ENCODE measurements around the gene DCC. TPM values are rescaled to one million over a fixed set of nuclear protein-coding genes. Genes with fewer than 3 reads are reported as not detected.

Gene DCC
- total RNA-seq, 2 donors from 2014 or later, result 0.18 to 0.34 TPM

GRCh38 chr18:52715991-52716390, 376.0 kb downstream of the DCC start:
- intact Hi-C loops (cut with DNase I, micrococcal nuclease), result loop anchor here in 1 of 2 donors (10.0 kb wide), 1 partner anchor 189 kb away; no protein-coding TSS in a partner anchor
- DNase-seq, result no peak
- no peak for ATAC-seq

GRCh38 chr18:52716973-52717372, 377.0 kb downstream of the DCC start:
- DNase-seq, result peak; percentile 45 to 70
- ATAC-seq, result peak; percentile 98
- intact Hi-C loops (cut with DNase I, micrococcal nuclease), result loop anchor here in 1 of 2 donors (10.0 kb wide), 1 partner anchor 188 kb away; no protein-coding TSS in a partner anchor

- DNase-seq (no peak), ATAC-seq (no peak)
- intact Hi-C loops (cut with DNase I, micrococcal nuclease), result no loop called here
These were observed 382.9 kb downstream of the DCC start for GRCh38 chr18:52722904-52723303.

- DNase-seq, result no peak
- no peak for ATAC-seq
- intact Hi-C loops (cut with DNase I, micrococcal nuclease), result no loop called here
These were observed 383.6 kb downstream of the DCC start for GRCh38 chr18:52723550-52723970.

- DNase-seq (no peak), ATAC-seq (no peak)
- intact Hi-C loops (cut with DNase I, micrococcal nuclease), result no loop called here
These were observed 391.1 kb downstream of the DCC start for GRCh38 chr18:52730972-52731619.

GRCh38 chr18:52738946-52739345, 398.9 kb downstream of the DCC start:
- intact Hi-C loops (cut with DNase I, micrococcal nuclease), result no loop called here
- DNase-seq (no peak), ATAC-seq (no peak)

GRCh38 chr18:52746986-52747385, 407.0 kb downstream of the DCC start:
- intact Hi-C loops (cut with DNase I, micrococcal nuclease), result no loop called here
- DNase-seq (no peak), ATAC-seq (no peak)

GRCh38 chr18:52747869-52748268, 407.9 kb downstream of the DCC start:
- intact Hi-C loops (cut with DNase I, micrococcal nuclease), result no loop called here
- DNase-seq (no peak), ATAC-seq (no peak)

- intact Hi-C loops (cut with DNase I, micrococcal nuclease), result no loop called here
These were observed 408.3 kb downstream of the DCC start for GRCh38 chr18:52748343-52748742.

GRCh38 chr18:52749542-52749941, 409.5 kb downstream of the DCC start:
- intact Hi-C loops (cut with DNase I, micrococcal nuclease), result no loop called here
- DNase-seq (no peak), ATAC-seq (no peak)

More at GRCh38 chr18:52748343-52748742, 408.3 kb downstream of the DCC start:
- DNase-seq, result no peak
- ATAC-seq, result no peak

- DNase-seq (no peak), ATAC-seq (no peak)
- intact Hi-C loops (cut with DNase I, micrococcal nuclease), result no loop called here
These were observed 411.0 kb downstream of the DCC start for GRCh38 chr18:52750995-52751394.

- no peak for DNase-seq
- no peak for ATAC-seq
- intact Hi-C loops (cut with DNase I, micrococcal nuclease), result no loop called here
These were observed 424.3 kb downstream of the DCC start for GRCh38 chr18:52764316-52764715.

GRCh38 chr18:52766002-52766545, 426.1 kb downstream of the DCC start:
- no peak for DNase-seq
- intact Hi-C loops (cut with DNase I, micrococcal nuclease), result no loop called here
- ATAC-seq, result no peak

- DNase-seq, result no peak
- intact Hi-C loops (cut with DNase I, micrococcal nuclease), result no loop called here
- ATAC-seq, result peak; percentile 79
These were observed 441.1 kb downstream of the DCC start for GRCh38 chr18:52781113-52781512.

GRCh38 chr18:52791321-52791720, 451.3 kb downstream of the DCC start:
- intact Hi-C loops (cut with DNase I, micrococcal nuclease), result no loop called here
- ATAC-seq, result no peak
- no peak for DNase-seq

GRCh38 chr18:52812834-52813233, 472.8 kb downstream of the DCC start:
- DNase-seq, result no peak
- ATAC-seq, result no peak
- intact Hi-C loops (cut with DNase I, micrococcal nuclease), result no loop called here

GRCh38 chr18:52813635-52814416, 473.8 kb downstream of the DCC start:
- intact Hi-C loops (cut with DNase I, micrococcal nuclease), result no loop called here
- DNase-seq (no peak), ATAC-seq (no peak)

- intact Hi-C loops (cut with DNase I, micrococcal nuclease), result no loop called here
- ATAC-seq (no peak), DNase-seq (no peak)
These were observed 475.7 kb downstream of the DCC start for GRCh38 chr18:52815651-52816050.

- ATAC-seq (no peak), DNase-seq (no peak)
- intact Hi-C loops (cut with DNase I, micrococcal nuclease), result no loop called here
These were observed 476.1 kb downstream of the DCC start for GRCh38 chr18:52816121-52816520.

- no peak for ATAC-seq
- DNase-seq, result no peak
- intact Hi-C loops (cut with DNase I, micrococcal nuclease), result no loop called here
These were observed 482.2 kb downstream of the DCC start for GRCh38 chr18:52822160-52822559.
